GM19324 (cell line): Measurements from ENCODE around the gene BLNK.

Experiments used
- ATAC-seq: cut with Tn5 transposase; IDR thresholded peaks from one replicate; pipeline ENCODE4 v1.9.1; 2021; ENCODE audit warnings: mild to moderate bottlenecking, moderate library complexity; ENCODE audit not compliant: unreplicated experiment, low FRiP score

BLNK gene

DNA sequence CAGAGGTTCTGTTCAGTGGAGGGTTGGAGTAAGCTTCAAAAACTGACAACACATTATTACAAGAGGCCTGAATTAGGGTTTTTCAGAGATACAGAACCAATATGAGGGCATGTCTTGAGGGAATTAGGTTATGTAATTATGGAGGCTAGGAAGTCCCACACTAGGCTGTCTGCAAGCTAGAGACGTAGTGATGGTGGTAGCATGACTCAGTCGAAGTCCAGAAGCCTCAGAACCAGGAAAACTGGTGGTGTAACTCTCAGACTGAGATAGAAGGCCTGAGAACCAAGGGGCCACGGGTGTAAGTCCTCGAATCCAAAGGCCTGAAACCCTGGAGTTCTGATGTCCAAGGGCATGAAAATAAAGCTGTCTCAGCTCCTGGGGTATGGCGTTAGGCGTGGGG lies 105.6 kb downstream of the BLNK start:
- ATAC-seq = no peak

DNA sequence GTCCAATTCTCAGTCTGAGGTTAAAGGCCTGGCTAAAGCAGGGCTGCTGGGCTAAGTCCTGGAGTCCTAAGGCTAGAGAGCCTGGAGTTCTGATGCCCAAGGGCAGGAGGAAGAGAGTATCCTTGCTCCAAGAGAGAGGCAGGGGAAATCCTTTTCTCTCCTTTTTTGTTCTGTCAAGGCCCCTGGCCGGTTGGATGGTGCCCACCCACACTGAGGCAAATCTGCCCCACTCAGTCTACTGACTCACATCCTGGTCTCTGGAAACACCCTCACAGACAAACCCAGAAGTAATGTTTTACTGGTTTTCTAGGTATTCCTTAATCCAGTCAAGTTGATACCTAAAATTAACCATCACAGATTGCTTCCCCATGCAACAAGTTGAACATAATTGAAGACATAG lies 118.3 kb downstream of the BLNK start:
- no peak for ATAC-seq

DNA sequence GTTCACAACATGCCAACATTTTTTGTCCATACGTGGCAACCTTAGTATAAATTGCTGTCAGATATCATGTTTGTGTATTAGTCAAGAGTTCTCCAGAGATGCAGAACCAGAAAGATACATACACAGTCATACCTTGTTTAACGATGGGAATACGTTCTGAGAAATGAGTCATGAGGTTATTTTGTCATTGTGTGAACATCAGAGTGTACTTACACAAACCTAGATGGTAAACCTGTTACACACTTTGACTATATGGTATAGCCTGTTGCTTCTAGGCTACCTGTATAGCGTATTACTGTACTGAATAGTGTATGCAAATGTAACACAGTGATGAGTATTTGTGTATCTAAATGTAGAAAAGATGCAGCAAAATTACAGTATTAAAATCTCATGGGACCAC lies 118.9 kb downstream of the BLNK start:
- no peak for ATAC-seq
